ENCODE data around the gene TCF15.

GRCh38 chr20:626579-626978 is 16.5 kb upstream of the TCF15 start:
- TF ChIP-seq CTCF (IDR thresholded peaks at IDR 0.05 in 4 of 5, conservative IDR thresholded peaks at IDR 0.05 in 1 of 5) (no peak), POLR2A (IDR thresholded peaks at IDR 0.05) (no peak)

All from gastrocnemius medialis (tissue), 4 donors.